OCI-LY3 (cell line): Measurements from ENCODE around the gene DOHH.

Experiments used
- H2AFZ ChIP-seq: fragments of 200-600, 300-600 bp; shearing (Covaris generic); 2 replicates; pipeline ENCODE4 v1.6.0; 2014; ENCODE audit warnings: antibody characterized with exemption, low read depth, low read length
- H3K27ac ChIP-seq: fragments of 200-600, 300-600 bp; sonication (generic); 2 replicates; pipeline ENCODE4 v1.5.1; 2014; ENCODE audit warnings: mild to moderate bottlenecking, low read length, moderate library complexity, mixed read lengths
- H3K27me3 ChIP-seq: fragments of 200-600, 300-600 bp; sonication (generic); 2 replicates; pipeline ENCODE4 v1.6.1; 2014; ENCODE audit warnings: low read depth, low read length, mixed read lengths
- H3K36me3 ChIP-seq: fragments of 200-600, 300-600 bp; sonication (generic); replicated peaks from 2 replicates; pipeline ENCODE3; 2014; ENCODE audit warnings: low read depth, low read length, mixed read lengths
- H3K4me1 ChIP-seq: fragments of 300-600, 200-600 bp; sonication (generic); 2 replicates; pipeline ENCODE4 v1.6.1; 2014; ENCODE audit warnings: low read length, mixed read lengths
- H3K4me2 ChIP-seq: fragments of 200-600, 300-600 bp; sonication (generic); 2 replicates; pipeline ENCODE4 v1.6.1; 2014; ENCODE audit warnings: low read length, mixed read lengths
- H3K4me3 ChIP-seq: fragments of 300-600, 200-600 bp; sonication (generic); 2 replicates; pipeline ENCODE4 v1.5.1; 2014; ENCODE audit warnings: antibody characterized with exemption, mild to moderate bottlenecking, low read length, moderate library complexity
- H3K79me2 ChIP-seq: fragments of 300-600, 200-600 bp; shearing (Covaris generic); 2 replicates; pipeline ENCODE4 v1.6.1; 2014; ENCODE audit warnings: mild to moderate bottlenecking, low read length, mixed read lengths
- H3K9ac ChIP-seq: fragments of 300-600, 200-600 bp; shearing (Covaris generic); 2 replicates; pipeline ENCODE4 v1.6.0; 2014; ENCODE audit warnings: mild to moderate bottlenecking, low read length, moderate library complexity
- H3K9me3 ChIP-seq: fragments of 200-600, 300-600 bp; shearing (Covaris generic); 2 replicates; pipeline ENCODE4 v1.6.1; 2014; ENCODE audit warnings: low read length, mixed read lengths; ENCODE audit not compliant: insufficient read depth
- H4K20me1 ChIP-seq: fragments of 200-600, 300-600 bp; sonication (generic); 2 replicates; pipeline ENCODE4 v1.6.1; 2016; ENCODE audit warnings: low read length, mixed read lengths; ENCODE audit not compliant: insufficient read depth
- CTCF ChIP-seq: fragments of 200-600, 300-600 bp; sonication (generic); IDR thresholded peaks from 2 replicates; pipeline ENCODE4 v1.5.1; 2014; ENCODE audit warnings: antibody characterized with exemption, low read length, low read depth
- EZH2phosphoT487 ChIP-seq: fragments of 200-600 bp; shearing (Covaris generic); IDR thresholded peaks from 2 replicates; pipeline ENCODE4 v1.6.1; 2018; ENCODE audit warnings: antibody characterized with exemption, mixed run types, low read depth

DOHH gene

GRCh38 chr19:3505598-3506383, 5.3 kb upstream of the DOHH start, which contains the start of gene FZR1:
Gene FZR1 (plus strand): TSS chr19:3506311. CDS start chr19:3522990, 16,679 bp downstream.
- Histone ChIP-seq H3K79me2 (peaks cover 46% of the 10 kb centered on the region), H3K36me3 (peaks cover 19% of the 10 kb centered on the region), H3K4me2 (peak within 1 kb of the TSS; percentile 93), H4K20me1 (peaks cover 22% of the 10 kb centered on the region; the same call in 1 of the 2 replicates), H2AFZ (peak within 1 kb of the TSS; percentile 57; the same call in 1 of the 2 replicates), H3K4me3 (peak within 1 kb of the TSS; percentile 85), H3K4me1 (peaks cover 18% of the 10 kb centered on the region), H3K27ac (peak within 1 kb of the TSS; percentile 64), H3K9ac (peak within 1 kb of the TSS; percentile 84), H3K9me3 (no peaks in the 10 kb centered on the region), H3K27me3 (no peaks in the 10 kb centered on the region)
- TF ChIP-seq EZH2phosphoT487 (no peak), CTCF (peak; percentile 22; the same call in 1 of the 2 replicates)

- H3K9me3 ChIP-seq = no peaks in the 10 kb centered on the region
- H3K4me2 ChIP-seq = peak overlapping the region; percentile 85
- no peak overlapping the region for H2AFZ ChIP-seq
- H3K4me1 ChIP-seq = peaks cover 19% of the 10 kb centered on the region
- peak overlapping the region; percentile 79 for H3K4me3 ChIP-seq
- H3K9ac ChIP-seq = peak overlapping the region; percentile 83
- no peak for TF ChIP-seq CTCF
- TF ChIP-seq EZH2phosphoT487 = no peak
- H3K27me3 ChIP-seq = no peaks in the 10 kb centered on the region
- peaks cover 15% of the 10 kb centered on the region for H3K36me3 ChIP-seq
- peaks cover 43% of the 10 kb centered on the region for H3K79me2 ChIP-seq
- no peak overlapping the region for H3K27ac ChIP-seq
- peaks cover 14% of the 10 kb centered on the region; the same call in 1 of the 2 replicates for H4K20me1 ChIP-seq
Measured at GRCh38 chr19:3504735-3505134, 4.3 kb upstream of the DOHH start.

- TF ChIP-seq CTCF = no peak
- TF ChIP-seq EZH2phosphoT487 = no peak
- H3K9ac ChIP-seq = no peak overlapping the region
- H4K20me1 ChIP-seq = no peaks in the 10 kb centered on the region
- H3K27me3 ChIP-seq = no peaks in the 10 kb centered on the region
- no peak overlapping the region for H3K27ac ChIP-seq
- no peak overlapping the region for H2AFZ ChIP-seq
- no peak overlapping the region for H3K4me2 ChIP-seq
- peaks cover 43% of the 10 kb centered on the region for H3K79me2 ChIP-seq
- H3K4me3 ChIP-seq = no peak overlapping the region
- H3K9me3 ChIP-seq = no peaks in the 10 kb centered on the region
- peaks cover 25% of the 10 kb centered on the region for H3K4me1 ChIP-seq
- peaks cover 6% of the 10 kb centered on the region for H3K36me3 ChIP-seq
Measured at GRCh38 chr19:3503036-3503572, 2.6 kb upstream of the DOHH start.

- Histone ChIP-seq H3K9me3 (no peaks in the 10 kb centered on the region), H3K79me2 (peaks cover 43% of the 10 kb centered on the region), H3K27ac (no peak overlapping the region), H3K36me3 (peaks cover 7% of the 10 kb centered on the region), H3K4me3 (no peak overlapping the region), H3K4me1 (peaks cover 17% of the 10 kb centered on the region), H2AFZ (no peak overlapping the region), H3K9ac (no peak overlapping the region), H3K4me2 (no peak overlapping the region), H3K27me3 (no peaks in the 10 kb centered on the region), H4K20me1 (no peaks in the 10 kb centered on the region)
- no peak for TF ChIP-seq EZH2phosphoT487
- TF ChIP-seq CTCF = no peak
Measured at GRCh38 chr19:3501780-3502179, 1.3 kb upstream of the DOHH start.
